Measurements from ENCODE around the gene TOPBP1.

DNA sequence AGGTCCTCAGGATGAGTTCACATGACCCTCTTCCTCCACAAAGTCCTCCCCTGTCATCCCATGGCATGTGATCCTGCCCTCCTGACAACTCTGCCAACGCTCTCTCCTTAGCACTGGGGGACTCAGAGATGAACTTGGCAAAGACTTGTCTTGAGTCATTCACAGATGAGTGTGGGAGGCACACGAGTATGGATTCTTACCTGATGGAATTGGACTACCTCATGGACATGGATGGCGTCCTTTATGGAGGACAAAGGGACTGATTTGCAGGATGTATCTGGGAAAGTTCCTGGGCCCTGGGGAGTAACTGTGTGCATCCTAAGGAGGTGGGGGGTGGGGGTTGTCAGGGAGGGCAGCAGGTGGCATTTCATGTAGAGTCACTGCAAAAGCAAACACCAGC, 38.2 kb upstream of the TOPBP1 start:
- TF ChIP-seq POLR2A (IDR thresholded peaks at IDR 0.05; ENCODE audit: low read depth) = no peak
- TF ChIP-seq, protein P1, sequence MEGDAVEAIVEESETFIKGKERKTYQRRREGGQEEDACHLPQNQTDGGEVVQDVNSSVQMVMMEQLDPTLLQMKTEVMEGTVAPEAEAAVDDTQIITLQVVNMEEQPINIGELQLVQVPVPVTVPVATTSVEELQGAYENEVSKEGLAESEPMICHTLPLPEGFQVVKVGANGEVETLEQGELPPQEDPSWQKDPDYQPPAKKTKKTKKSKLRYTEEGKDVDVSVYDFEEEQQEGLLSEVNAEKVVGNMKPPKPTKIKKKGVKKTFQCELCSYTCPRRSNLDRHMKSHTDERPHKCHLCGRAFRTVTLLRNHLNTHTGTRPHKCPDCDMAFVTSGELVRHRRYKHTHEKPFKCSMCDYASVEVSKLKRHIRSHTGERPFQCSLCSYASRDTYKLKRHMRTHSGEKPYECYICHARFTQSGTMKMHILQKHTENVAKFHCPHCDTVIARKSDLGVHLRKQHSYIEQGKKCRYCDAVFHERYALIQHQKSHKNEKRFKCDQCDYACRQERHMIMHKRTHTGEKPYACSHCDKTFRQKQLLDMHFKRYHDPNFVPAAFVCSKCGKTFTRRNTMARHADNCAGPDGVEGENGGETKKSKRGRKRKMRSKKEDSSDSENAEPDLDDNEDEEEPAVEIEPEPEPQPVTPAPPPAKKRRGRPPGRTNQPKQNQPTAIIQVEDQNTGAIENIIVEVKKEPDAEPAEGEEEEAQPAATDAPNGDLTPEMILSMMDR (IDR thresholded peaks at IDR 0.05) = no peak

All from esophagus muscularis mucosa (tissue), 3 donors.